ENCODE results near the gene MMAB. TPM values are rescaled to one million over a fixed set of nuclear protein-coding genes. Genes with fewer than 3 reads are reported as not detected.
A peak's percentile ranks its signal among the peaks of the same experiment; 100 is the strongest.

Gene MMAB
- total and polyA plus RNA-seq, 4 donors: 47.1 to 101 (median 77.1) TPM

DNA sequence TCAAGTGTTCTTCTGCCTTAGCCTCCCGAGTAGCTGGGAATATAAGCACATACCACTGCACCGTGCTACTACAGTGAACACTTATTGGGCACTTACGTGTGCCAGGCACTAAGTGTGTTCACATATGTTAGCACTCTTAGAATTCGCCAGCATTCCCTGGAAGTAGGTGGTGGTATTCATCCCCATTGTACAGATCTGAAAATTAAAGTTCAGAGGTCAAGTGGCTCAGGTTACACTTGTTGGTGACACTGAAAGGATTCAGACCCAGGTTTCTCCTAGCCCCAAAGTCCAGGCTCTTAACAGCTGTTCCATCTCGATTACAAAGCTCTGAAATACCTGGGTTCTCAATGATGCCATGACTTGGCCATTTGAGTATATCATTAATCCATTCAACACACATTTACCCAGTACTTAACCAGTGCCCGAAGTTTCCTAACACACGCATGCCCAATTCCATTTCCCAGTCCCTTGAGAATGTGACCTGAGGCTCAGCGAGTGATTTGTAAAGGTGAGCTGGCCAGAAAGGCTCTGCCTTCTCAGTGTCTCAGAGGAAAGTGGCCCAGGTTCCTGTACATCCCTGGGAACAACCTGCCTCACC lies 5.1 kb upstream of the MMAB start:
- no peak overlapping the region for H3K4me3 ChIP-seq (ENCODE audit: low read depth in 1 of 3, low read length in 3 of 3)
- no peaks in the 10 kb centered on the region for H3K9me3 ChIP-seq (ENCODE audit: control insufficient read depth in 4 of 4, low read length in 3 of 4)
- H3K9ac ChIP-seq (ENCODE audit: low read depth in 1 of 2, low read length in 2 of 2): peak overlapping the region in 1 of 2 donors; percentile 79
- H3K27me3 ChIP-seq (ENCODE audit: control insufficient read depth in 4 of 4, insufficient read depth in 4 of 4, low read length in 3 of 4): no peaks in the 10 kb centered on the region
- TF ChIP-seq YY1 (IDR thresholded peaks at IDR 0.05) (peak; percentile 69), TAF1 (conservative IDR thresholded peaks at IDR 0.05) (no peak), FOXA1 (IDR thresholded peaks at IDR 0.05) (no peak), SP1 (IDR thresholded peaks at IDR 0.05) (peak; percentile 76), HNF4G (IDR thresholded peaks at IDR 0.05) (peak; percentile 59), RXRA (IDR thresholded peaks at IDR 0.05) (peak; percentile 62 to 81), NR2F2 (IDR thresholded peaks at IDR 0.05) (peak; percentile 46), FOXA2 (IDR thresholded peaks at IDR 0.05) (peak; percentile 55), GABPA (IDR thresholded peaks at IDR 0.05 in 1 of 2, conservative IDR thresholded peaks at IDR 0.05 in 1 of 2) (no peak), EGR1 (IDR thresholded peaks at IDR 0.05; ENCODE audit: low read depth in 2 of 2) (no peak), HNF4A (conservative IDR thresholded peaks at IDR 0.05) (peak; percentile 83 to 84), JUND (IDR thresholded peaks at IDR 0.05) (peak; percentile 52 to 82), RAD21 (IDR thresholded peaks at IDR 0.05) (peak in 1 of 2 donors; percentile 17)
- TF ChIP-seq, protein P1, sequence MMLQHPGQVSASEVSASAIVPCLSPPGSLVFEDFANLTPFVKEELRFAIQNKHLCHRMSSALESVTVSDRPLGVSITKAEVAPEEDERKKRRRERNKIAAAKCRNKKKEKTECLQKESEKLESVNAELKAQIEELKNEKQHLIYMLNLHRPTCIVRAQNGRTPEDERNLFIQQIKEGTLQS (IDR thresholded peaks at IDR 0.05): no peak
- TF ChIP-seq, protein P2, sequence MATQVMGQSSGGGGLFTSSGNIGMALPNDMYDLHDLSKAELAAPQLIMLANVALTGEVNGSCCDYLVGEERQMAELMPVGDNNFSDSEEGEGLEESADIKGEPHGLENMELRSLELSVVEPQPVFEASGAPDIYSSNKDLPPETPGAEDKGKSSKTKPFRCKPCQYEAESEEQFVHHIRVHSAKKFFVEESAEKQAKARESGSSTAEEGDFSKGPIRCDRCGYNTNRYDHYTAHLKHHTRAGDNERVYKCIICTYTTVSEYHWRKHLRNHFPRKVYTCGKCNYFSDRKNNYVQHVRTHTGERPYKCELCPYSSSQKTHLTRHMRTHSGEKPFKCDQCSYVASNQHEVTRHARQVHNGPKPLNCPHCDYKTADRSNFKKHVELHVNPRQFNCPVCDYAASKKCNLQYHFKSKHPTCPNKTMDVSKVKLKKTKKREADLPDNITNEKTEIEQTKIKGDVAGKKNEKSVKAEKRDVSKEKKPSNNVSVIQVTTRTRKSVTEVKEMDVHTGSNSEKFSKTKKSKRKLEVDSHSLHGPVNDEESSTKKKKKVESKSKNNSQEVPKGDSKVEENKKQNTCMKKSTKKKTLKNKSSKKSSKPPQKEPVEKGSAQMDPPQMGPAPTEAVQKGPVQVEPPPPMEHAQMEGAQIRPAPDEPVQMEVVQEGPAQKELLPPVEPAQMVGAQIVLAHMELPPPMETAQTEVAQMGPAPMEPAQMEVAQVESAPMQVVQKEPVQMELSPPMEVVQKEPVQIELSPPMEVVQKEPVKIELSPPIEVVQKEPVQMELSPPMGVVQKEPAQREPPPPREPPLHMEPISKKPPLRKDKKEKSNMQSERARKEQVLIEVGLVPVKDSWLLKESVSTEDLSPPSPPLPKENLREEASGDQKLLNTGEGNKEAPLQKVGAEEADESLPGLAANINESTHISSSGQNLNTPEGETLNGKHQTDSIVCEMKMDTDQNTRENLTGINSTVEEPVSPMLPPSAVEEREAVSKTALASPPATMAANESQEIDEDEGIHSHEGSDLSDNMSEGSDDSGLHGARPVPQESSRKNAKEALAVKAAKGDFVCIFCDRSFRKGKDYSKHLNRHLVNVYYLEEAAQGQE (IDR thresholded peaks at IDR 0.05): peak; percentile 79
- TF ChIP-seq, protein P3, sequence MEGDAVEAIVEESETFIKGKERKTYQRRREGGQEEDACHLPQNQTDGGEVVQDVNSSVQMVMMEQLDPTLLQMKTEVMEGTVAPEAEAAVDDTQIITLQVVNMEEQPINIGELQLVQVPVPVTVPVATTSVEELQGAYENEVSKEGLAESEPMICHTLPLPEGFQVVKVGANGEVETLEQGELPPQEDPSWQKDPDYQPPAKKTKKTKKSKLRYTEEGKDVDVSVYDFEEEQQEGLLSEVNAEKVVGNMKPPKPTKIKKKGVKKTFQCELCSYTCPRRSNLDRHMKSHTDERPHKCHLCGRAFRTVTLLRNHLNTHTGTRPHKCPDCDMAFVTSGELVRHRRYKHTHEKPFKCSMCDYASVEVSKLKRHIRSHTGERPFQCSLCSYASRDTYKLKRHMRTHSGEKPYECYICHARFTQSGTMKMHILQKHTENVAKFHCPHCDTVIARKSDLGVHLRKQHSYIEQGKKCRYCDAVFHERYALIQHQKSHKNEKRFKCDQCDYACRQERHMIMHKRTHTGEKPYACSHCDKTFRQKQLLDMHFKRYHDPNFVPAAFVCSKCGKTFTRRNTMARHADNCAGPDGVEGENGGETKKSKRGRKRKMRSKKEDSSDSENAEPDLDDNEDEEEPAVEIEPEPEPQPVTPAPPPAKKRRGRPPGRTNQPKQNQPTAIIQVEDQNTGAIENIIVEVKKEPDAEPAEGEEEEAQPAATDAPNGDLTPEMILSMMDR (IDR thresholded peaks at IDR 0.05; ENCODE audit: low read depth, low read length, missing input control): no peak
- TF ChIP-seq, protein P4, sequence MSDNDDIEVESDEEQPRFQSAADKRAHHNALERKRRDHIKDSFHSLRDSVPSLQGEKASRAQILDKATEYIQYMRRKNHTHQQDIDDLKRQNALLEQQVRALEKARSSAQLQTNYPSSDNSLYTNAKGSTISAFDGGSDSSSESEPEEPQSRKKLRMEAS (IDR thresholded peaks at IDR 0.05): peak; percentile 59
- TF ChIP-seq, protein P5, sequence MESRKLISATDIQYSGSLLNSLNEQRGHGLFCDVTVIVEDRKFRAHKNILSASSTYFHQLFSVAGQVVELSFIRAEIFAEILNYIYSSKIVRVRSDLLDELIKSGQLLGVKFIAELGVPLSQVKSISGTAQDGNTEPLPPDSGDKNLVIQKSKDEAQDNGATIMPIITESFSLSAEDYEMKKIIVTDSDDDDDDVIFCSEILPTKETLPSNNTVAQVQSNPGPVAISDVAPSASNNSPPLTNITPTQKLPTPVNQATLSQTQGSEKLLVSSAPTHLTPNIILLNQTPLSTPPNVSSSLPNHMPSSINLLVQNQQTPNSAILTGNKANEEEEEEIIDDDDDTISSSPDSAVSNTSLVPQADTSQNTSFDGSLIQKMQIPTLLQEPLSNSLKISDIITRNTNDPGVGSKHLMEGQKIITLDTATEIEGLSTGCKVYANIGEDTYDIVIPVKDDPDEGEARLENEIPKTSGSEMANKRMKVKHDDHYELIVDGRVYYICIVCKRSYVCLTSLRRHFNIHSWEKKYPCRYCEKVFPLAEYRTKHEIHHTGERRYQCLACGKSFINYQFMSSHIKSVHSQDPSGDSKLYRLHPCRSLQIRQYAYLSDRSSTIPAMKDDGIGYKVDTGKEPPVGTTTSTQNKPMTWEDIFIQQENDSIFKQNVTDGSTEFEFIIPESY (IDR thresholded peaks at IDR 0.05): no peak
- H3K4me1 ChIP-seq (ENCODE audit: control insufficient read depth in 4 of 4, insufficient read depth in 4 of 4, low read length in 3 of 4): peaks cover 31 to 76% (median 73%) of the 10 kb centered on the region in 4 donors
- 64% methylated on average over 8 of the region's 8 CpGs for WGBS
- peak overlapping the region; percentile 75 to 77 for H3K27ac ChIP-seq (ENCODE audit: low read depth in 1 of 2, low read length in 2 of 2)
- no peak for DNase-seq (ENCODE audit: low spot score)
- H3K36me3 ChIP-seq (ENCODE audit: control insufficient read depth in 4 of 4, insufficient read depth in 3 of 4, low read depth in 1 of 4, low read length in 3 of 4): peaks cover 3 to 25% (median 12%) of the 10 kb centered on the region in 4 donors
